ENCODE measurements around the gene EML4.

The EML4 gene

DNA sequence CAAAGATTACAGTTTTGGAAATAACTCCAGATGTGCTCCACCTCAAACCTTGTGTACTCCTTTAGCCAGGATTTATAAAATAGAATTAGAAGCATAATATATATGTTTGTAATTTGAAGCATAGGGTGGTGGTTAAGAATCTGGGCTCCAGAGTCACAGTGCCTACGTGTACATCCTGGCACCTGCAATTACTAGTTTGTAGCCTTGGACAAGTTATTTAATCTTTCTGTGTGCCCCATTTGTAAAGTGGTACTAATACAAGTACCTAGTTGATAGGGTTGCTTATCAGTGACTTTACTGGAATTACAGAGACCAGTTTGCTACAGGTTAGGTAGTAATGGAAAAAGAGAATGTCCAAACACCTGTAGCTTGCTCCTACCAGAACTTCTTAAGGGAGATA, 28.6 kb downstream of the EML4 start:
- no peak for DNase-seq

DNA sequence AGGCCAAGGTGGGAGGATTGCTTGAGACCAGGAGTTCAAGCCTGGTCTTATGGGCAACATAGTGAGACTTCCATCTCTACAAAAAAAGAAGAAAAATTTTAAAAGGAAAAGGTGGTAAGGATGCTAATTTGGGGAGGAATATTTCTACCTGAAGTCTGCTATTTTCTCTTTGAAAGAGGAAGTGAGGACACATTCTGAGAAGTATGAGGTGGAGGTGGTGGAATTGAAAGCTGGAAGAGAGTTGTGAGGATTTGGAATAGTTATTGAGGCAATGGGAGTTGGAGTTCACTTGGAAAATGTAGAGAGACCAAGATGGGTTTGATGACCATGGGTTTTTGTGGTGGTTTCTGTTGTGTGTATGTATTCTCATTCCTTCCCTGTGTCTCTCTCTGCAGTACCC, 29.3 kb downstream of the EML4 start:
- DNase-seq = no peak

GRCh38 chr2:42199002-42199401, 29.8 kb downstream of the EML4 start:
- DNase-seq = no peak

- no peak for DNase-seq
Measured at GRCh38 chr2:42199626-42200025, 30.5 kb downstream of the EML4 start.

DNA sequence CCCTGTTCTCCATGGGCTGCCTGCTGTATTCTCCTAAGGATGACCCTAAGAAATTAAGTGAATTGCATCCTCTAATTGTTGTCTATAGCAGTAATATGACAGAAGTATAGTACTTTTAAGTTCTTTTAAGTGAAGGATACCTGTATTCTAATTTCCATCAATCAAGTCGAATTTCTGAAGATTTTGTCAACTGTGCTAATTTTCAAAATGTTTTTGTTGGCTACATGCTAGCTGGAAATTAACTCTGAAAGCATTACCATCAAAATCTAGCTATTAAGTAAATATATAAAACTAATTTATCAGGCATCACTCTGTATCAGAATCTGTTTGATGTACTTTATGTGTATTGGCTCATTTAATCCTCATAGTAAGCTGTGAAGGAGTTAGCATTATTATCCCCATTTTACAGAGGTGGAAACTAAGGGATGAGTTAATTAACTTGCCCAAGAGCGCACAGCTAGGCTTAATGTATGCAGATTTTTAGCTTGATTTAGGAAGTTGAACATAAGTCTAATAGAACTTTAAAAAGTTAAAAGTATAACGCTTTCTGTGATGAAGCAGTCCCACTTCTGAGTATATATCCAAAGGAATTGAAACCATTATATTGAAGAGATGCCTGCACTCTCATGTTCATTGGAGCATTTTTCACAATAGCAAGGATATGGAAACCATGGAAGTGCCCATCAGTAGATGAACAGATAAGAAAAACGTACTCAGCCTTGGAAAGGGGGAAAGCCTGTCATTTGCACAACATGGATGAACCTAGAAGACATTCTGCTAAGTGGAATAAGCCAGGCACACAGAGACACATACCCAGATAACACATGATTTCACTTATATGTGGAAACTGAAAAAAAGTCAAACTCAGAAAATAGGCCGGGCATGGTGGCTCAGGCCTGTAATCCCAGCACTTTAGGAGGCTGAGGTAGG, 32.0 kb downstream of the EML4 start:
- DNase-seq = no peak

GRCh38 chr2:42202634-42203008, 33.5 kb downstream of the EML4 start:
- no peak for DNase-seq

DNA sequence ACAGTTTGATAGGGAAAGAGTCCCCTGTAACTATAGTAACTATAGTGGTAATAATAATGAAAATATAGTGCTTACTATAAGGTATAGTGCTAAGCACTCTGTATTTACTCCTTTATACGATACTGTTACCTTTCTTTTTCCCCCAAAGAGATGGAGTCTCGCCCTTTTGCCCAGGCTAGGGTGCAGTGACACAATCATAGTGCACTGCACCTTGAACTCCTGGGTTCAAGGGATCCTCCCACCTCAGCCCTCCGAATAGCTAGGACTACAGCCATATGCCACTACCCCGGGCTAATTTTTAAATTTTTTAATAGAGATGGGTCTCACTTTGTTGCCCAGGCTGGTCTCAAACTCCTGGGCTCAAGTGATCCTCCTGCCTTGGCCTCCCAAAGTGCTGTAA, 34.6 kb downstream of the EML4 start:
- DNase-seq = no peak

DNA sequence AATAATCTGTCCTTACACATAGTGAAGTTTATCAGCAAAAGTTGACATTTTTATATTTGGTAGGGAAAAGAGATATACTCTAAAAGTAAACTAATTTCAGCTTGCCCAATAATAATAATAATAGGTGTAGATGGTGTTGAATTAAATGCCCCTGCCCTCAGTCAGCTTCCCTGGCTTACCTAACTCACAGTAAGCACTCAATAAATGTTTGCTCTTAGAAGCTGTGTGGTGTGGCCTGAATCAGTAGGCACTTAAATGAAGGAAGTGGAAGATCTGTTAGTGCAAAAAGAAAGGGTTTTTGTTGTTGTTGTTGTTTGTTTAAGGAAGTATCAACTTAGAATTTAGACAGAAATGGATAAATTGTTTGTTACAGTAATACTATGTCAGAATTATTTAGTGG, 36.2 kb downstream of the EML4 start:
- no peak for DNase-seq

GRCh38 chr2:42207826-42208225, 38.7 kb downstream of the EML4 start:
- no peak for DNase-seq

GRCh38 chr2:42210203-42210602, 41.0 kb downstream of the EML4 start:
- no peak for DNase-seq

GRCh38 chr2:42211291-42211690, 42.1 kb downstream of the EML4 start:
- DNase-seq = no peak

DNA sequence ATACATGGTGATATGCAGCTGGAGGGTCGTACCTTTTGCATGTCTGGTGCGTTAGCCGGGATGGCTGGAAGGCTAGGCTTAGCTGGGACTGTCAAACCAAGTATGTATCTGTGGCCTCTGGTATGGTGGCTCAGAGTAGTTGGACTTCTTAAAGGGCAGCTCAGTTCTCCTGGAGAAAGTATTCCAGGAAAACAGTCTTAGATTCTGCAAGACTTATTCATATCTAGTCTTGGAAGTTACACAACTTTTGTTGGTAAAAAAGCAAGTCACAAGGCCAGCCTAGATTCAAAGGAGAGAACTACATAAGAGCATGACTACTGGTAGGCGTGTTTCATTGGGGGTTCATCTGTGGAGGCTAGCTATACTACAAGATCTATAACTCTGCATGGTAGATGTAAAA, 45.5 kb downstream of the EML4 start:
- DNase-seq = no peak

- DNase-seq = no peak
Measured at GRCh38 chr2:42216694-42217093, 47.5 kb downstream of the EML4 start.

DNA sequence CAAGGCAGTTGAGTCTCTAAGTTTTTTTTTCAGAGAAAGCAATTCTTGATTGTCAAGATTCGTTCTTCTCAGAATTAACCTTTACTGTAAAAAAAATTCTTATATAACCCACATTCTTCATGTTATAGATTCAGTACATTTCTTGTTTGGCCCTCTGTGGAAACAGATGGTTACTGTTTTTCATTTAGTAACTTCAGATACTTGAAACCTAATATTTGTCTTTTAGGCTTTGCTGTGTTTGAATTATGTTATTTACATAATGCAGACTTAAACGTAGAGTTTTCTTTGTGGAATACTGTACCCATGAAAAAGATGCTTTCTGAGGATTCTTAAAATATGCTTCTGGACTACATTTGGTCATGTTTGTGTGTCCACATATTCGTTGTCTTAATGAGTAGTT, 48.2 kb downstream of the EML4 start:
- no peak for DNase-seq

- no peak for DNase-seq
Measured at GRCh38 chr2:42217914-42218313, 48.8 kb downstream of the EML4 start.

DNA sequence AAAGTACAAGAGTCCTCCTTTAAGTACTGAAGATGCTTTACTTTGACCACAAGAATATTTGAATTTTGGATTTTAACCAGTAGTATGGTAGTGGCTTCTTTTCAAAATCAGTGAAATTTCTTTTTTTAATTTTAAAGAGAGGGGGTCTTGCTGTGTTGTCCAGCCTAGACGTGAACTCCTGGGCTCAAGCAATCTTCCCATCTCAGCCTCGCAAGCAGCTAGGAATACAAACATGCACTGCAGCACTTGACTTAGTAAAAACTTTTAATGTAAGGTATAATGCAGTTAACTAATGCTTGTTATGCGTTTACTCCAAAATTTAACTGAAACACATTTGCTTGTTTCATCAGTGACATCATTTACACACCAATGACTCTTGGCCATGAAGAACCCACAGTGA, 49.6 kb downstream of the EML4 start:
- no peak for DNase-seq

GRCh38 chr2:42219160-42219559, 50.0 kb downstream of the EML4 start:
- DNase-seq = no peak

DNA sequence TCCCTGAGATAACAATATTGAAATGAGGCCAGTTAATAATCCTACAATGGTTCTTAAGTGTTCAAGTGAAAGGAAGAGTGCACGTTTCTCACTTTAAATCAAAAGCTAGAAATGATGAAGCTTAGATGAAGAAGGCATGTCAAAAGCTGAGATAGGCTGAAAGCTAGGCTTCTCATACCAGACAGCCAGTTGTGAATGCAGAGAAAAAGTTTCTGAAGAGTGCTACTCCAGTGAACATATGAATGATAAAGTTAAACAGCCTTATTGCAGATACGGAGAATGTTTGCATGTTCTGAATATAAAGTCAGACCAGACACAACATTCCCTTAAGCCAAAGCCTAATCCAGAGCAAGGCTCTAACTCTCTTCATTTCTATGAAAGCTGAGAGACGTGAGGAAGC, 51.4 kb downstream of the EML4 start:
- no peak for DNase-seq

- DNase-seq = no peak
Measured at GRCh38 chr2:42223067-42223854, 54.1 kb downstream of the EML4 start.

DNA sequence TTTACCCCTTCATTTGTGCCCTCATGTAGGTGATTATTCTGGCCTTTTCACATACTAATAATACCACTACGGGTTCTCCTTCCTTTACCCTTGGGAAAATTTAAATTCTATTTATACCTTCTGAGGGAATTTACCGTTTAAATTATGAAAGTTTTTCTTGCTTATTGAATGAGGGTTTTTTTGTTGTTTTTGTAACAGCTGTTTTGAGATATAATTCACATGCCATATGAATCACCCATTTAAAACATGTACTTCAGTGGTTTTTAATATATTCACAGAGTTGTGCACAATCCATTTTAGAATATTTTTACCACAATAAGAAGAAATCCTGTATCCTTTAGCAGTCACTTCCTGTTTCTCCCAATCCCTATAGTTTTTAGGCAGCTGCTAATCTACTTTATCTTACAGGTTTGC, 54.7 kb downstream of the EML4 start:
- DNase-seq = no peak

- DNase-seq = no peak
Measured at GRCh38 chr2:42224422-42225067, 55.4 kb downstream of the EML4 start.

- DNase-seq = no peak
Measured at GRCh38 chr2:42225573-42225972, 56.4 kb downstream of the EML4 start.

- no peak for DNase-seq
Measured at GRCh38 chr2:42227491-42227890, 58.3 kb downstream of the EML4 start.

DNA sequence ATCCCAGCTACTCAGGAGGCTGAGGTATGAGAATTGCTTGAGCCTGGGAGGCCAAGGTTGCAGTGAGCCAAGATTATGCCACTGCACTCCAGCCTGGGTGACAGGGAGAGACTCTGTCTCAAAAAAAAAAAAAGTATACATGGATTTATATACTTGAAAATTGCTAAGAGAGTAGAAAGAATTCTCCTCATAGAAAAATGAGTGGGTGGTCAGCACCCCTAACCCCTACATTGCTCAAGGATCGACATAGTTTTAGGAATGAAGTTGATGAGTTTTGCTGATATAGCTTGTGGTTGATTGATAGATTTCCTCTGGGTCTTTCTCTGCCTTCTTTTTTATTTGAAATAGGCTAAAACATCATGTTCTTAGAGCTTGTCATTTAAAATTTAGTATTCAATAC, 58.9 kb downstream of the EML4 start:
- DNase-seq = no peak

Measured in COR-L47 (cell line).